Measurements from ENCODE around the gene DRD2.

- TF ChIP-seq RAD21 (IDR thresholded peaks at IDR 0.05; ENCODE audit: low read depth) (no peak), TCF12 (IDR thresholded peaks at IDR 0.05; ENCODE audit: low read depth) (no peak), EP300 (IDR thresholded peaks at IDR 0.05; ENCODE audit: borderline replicate concordance) (no peak)
These were observed 43.7 kb upstream of the DRD2 start for GRCh38 chr11:113518716-113519495.

All from Ishikawa (cell line).